GM21367 (cell line): ENCODE data around the gene TULP4.

ENCODE experiments used
- ATAC-seq: cut with Tn5 transposase; IDR thresholded peaks from one replicate; pipeline ENCODE4 v1.9.1; 2021; ENCODE audit not compliant: unreplicated experiment

Gene TULP4

GRCh38 chr6:158357570-158358216, 45.4 kb downstream of the TULP4 start:
- ATAC-seq: peak; percentile 43

- ATAC-seq: no peak
Observed at GRCh38 chr6:158358450-158359077, 46.3 kb downstream of the TULP4 start.

- no peak for ATAC-seq
Observed at GRCh38 chr6:158361068-158361467, 48.8 kb downstream of the TULP4 start.

GRCh38 chr6:158361961-158362669, 49.9 kb downstream of the TULP4 start:
- ATAC-seq: no peak

GRCh38 chr6:158366363-158366762, 54.1 kb downstream of the TULP4 start:
- ATAC-seq: no peak

- no peak for ATAC-seq
Observed at GRCh38 chr6:158367816-158368215, 55.6 kb downstream of the TULP4 start.

- no peak for ATAC-seq
Observed at GRCh38 chr6:158369241-158369640, 57.0 kb downstream of the TULP4 start.

- ATAC-seq: no peak
Observed at GRCh38 chr6:158370805-158371204, 58.5 kb downstream of the TULP4 start.

- ATAC-seq: no peak
Observed at GRCh38 chr6:158371261-158371660, 59.0 kb downstream of the TULP4 start.

GRCh38 chr6:158372574-158372973, 60.3 kb downstream of the TULP4 start:
- ATAC-seq: no peak

GRCh38 chr6:158373214-158373613, 60.9 kb downstream of the TULP4 start:
- ATAC-seq: no peak

GRCh38 chr6:158374020-158374419, 61.8 kb downstream of the TULP4 start:
- ATAC-seq: no peak

GRCh38 chr6:158376631-158377081, 64.4 kb downstream of the TULP4 start:
- no peak for ATAC-seq

GRCh38 chr6:158377860-158378259, 65.6 kb downstream of the TULP4 start:
- ATAC-seq: no peak

GRCh38 chr6:158379336-158379735, 67.1 kb downstream of the TULP4 start:
- no peak for ATAC-seq

- no peak for ATAC-seq
Observed at GRCh38 chr6:158381214-158381613, 68.9 kb downstream of the TULP4 start.

- ATAC-seq: no peak
Observed at GRCh38 chr6:158382491-158382890, 70.2 kb downstream of the TULP4 start.

GRCh38 chr6:158383057-158383456, 70.8 kb downstream of the TULP4 start:
- no peak for ATAC-seq

- no peak for ATAC-seq
Observed at GRCh38 chr6:158383542-158383941, 71.3 kb downstream of the TULP4 start.

- ATAC-seq: no peak
Observed at GRCh38 chr6:158384671-158385110, 72.4 kb downstream of the TULP4 start.

- ATAC-seq: no peak
Observed at GRCh38 chr6:158387036-158387435, 74.8 kb downstream of the TULP4 start.

GRCh38 chr6:158387578-158387977, 75.3 kb downstream of the TULP4 start:
- ATAC-seq: no peak
